ENCODE data around the gene ABCG5. TPM values are rescaled to one million over a fixed set of nuclear protein-coding genes. Genes with fewer than 3 reads are reported as not detected.

The ABCG5 gene
- total RNA-seq, 1 experiment from 2014 or later = not detected

- TF ChIP-seq ZNF281 (CRISPR knock-in tag; IDR thresholded peaks at IDR 0.05) (no peak), AR (CRISPR knock-in tag; IDR thresholded peaks at IDR 0.05) (no peak)
Observed at GRCh38 chr2:43810452-43810851, 28.2 kb downstream of the ABCG5 start (continued).

- Mint-ChIP-seq H3K9me3 (no peaks in the 10 kb centered on the region), H3K27me3 (ENCODE audit: low read depth) (no peaks in the 10 kb centered on the region), H3K27ac (no peak overlapping the region), H3K36me3 (no peaks in the 10 kb centered on the region), H3K4me3 (no peak overlapping the region), H3K4me1 (no peaks in the 10 kb centered on the region)
- ATAC-seq (no peak), DNase-seq (ENCODE audit: low spot score) (no peak)
- ChIA-PET POLR2A (no interaction called here), CTCF (interaction anchor here (1.3 kb wide), 1 partner anchor 202 kb away, joined by 3 read pairs; no protein-coding TSS in a partner anchor)
- TF ChIP-seq E2F1 (CRISPR knock-in tag; IDR thresholded peaks at IDR 0.05) (no peak), ZNF263 (CRISPR knock-in tag; IDR thresholded peaks at IDR 0.05; ENCODE audit: low read depth) (no peak), ZNF396 (CRISPR knock-in tag; IDR thresholded peaks at IDR 0.05; ENCODE audit: borderline replicate concordance) (no peak), ZNF281 (CRISPR knock-in tag; IDR thresholded peaks at IDR 0.05) (no peak), FOXP1 (CRISPR knock-in tag; IDR thresholded peaks at IDR 0.05; ENCODE audit: borderline replicate concordance) (no peak), ZNF219 (CRISPR knock-in tag; IDR thresholded peaks at IDR 0.05; ENCODE audit: borderline replicate concordance) (no peak), RELA (CRISPR knock-in tag; IDR thresholded peaks at IDR 0.05; ENCODE audit: borderline replicate concordance) (no peak), CREB1 (CRISPR knock-in tag; IDR thresholded peaks at IDR 0.05) (no peak), CBFB (CRISPR knock-in tag; IDR thresholded peaks at IDR 0.05; ENCODE audit: low read depth) (no peak), PRDM15 (CRISPR knock-in tag; IDR thresholded peaks at IDR 0.05) (no peak), TEAD4 (CRISPR knock-in tag; IDR thresholded peaks at IDR 0.05) (no peak)
Observed at GRCh38 chr2:43806719-43807031, 32.0 kb downstream of the ABCG5 start.
